MM.1S (cell line): ENCODE data around the gene KIAA0825.

Source experiments
- DNase-seq: peaks from one replicate; pipeline ENCODE4 v3.0.0-alpha.2; 2015
- H2AFZ ChIP-seq: fragments of 300-600 bp; sonication (generic); 2 replicates; pipeline ENCODE4 v1.6.0; 2016; ENCODE audit warnings: antibody characterized with exemption, low read length
- H3F3A ChIP-seq: fragments of 300-600 bp; sonication (generic); 2 replicates; pipeline ENCODE4 v1.6.1; 2016; ENCODE audit warnings: mild to moderate bottlenecking, antibody characterized with exemption, low read length, moderate library complexity, mixed read lengths; ENCODE audit not compliant: insufficient read depth
- H3K27ac ChIP-seq: fragments of 300-600 bp; sonication (generic); 2 replicates; pipeline ENCODE4 v1.5.1; 2016; ENCODE audit warnings: mild to moderate bottlenecking, low read length
- H3K27me3 ChIP-seq: fragments of 300-600 bp; sonication (generic); replicated peaks from 2 replicates; pipeline ENCODE4 v1.6.0; 2016; ENCODE audit warnings: low read length; ENCODE audit not compliant: insufficient read depth
- H3K36me3 ChIP-seq: fragments of 300-600 bp; sonication (generic); replicated peaks from 2 replicates; pipeline ENCODE4 v1.6.1; 2016; ENCODE audit warnings: mild to moderate bottlenecking, low read length, mixed read lengths; ENCODE audit not compliant: insufficient read depth
- H3K4me1 ChIP-seq: fragments of 300-600 bp; sonication (generic); 2 replicates; pipeline ENCODE4 v1.6.1; 2016; ENCODE audit warnings: low read length, mixed read lengths
- H3K4me2 ChIP-seq: fragments of 300-600 bp; sonication (generic); 2 replicates; pipeline ENCODE4 v1.6.0; 2016; ENCODE audit warnings: low read depth, low read length
- H3K4me3 ChIP-seq: fragments of 300-600 bp; sonication (generic); 2 replicates; pipeline ENCODE4 v1.5.1; 2016; ENCODE audit warnings: low read length, mixed read lengths
- H3K79me2 ChIP-seq: fragments of 300-600 bp; sonication (generic); 2 replicates; pipeline ENCODE4 v1.6.1; 2016; ENCODE audit warnings: mixed run types, low read length, mixed read lengths
- H3K9ac ChIP-seq: fragments of 300-600 bp; sonication (generic); 2 replicates; pipeline ENCODE4 v1.6.1; 2016; ENCODE audit warnings: low read length, mixed read lengths
- H3K9me2 ChIP-seq: fragments of 300-600 bp; sonication (generic); replicated peaks from 2 replicates; pipeline ENCODE4 v1.6.1; 2016; ENCODE audit warnings: mild to moderate bottlenecking, low read length, mixed read lengths; ENCODE audit not compliant: insufficient read depth
- H3K9me3 ChIP-seq: fragments of 300-600 bp; sonication (generic); replicated peaks from 2 replicates; pipeline ENCODE4 v1.6.1; 2016; ENCODE audit warnings: mild to moderate bottlenecking, low read length, mixed read lengths; ENCODE audit not compliant: insufficient read depth
- H4K20me1 ChIP-seq: fragments of 300-600 bp; sonication (generic); 2 replicates; pipeline ENCODE4 v1.6.1; 2016; ENCODE audit warnings: mild to moderate bottlenecking, low read length, moderate library complexity, mixed read lengths; ENCODE audit not compliant: insufficient read depth
- EZH2 ChIP-seq: fragments of 300-600 bp; sonication (generic); optimal IDR thresholded peaks from 2 replicates; pipeline ENCODE3; 2017; ENCODE audit warnings: low read depth, mild to moderate bottlenecking, antibody characterized with exemption, low read length, mixed read lengths
- EZH2phosphoT487 ChIP-seq: fragments of 300-600 bp; sonication (generic); IDR thresholded peaks from 2 replicates; pipeline ENCODE4 v1.6.1; 2018; ENCODE audit warnings: antibody characterized with exemption, low read length
- TF ChIP-seq, protein P1 (sequence below): fragments of 300-600 bp; sonication (generic); IDR thresholded peaks from 2 replicates; pipeline ENCODE4 v1.5.1; 2016; ENCODE audit warnings: antibody characterized with exemption, low read length, mixed read lengths

The KIAA0825 gene

DNA sequence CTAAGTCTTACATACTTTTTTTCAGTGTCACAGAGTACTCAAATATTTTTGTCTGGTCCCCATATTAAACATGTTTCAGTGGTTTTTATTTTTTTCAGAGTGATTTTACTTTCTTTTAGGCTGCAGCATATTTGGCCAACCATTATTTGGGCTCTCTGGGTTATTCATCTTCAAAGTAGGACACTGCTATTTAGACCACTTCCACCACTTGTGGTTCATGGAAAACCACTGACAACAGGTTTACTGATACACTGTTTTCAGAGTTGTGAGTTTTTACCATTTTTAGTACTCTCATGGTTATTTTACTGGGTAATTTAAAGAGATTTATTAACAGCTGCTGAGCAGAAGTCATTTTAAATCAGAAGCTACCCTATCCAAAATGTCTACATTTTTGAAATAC is 437.6 kb downstream of the KIAA0825 start:
- H3K4me1 ChIP-seq, result no peaks in the 10 kb centered on the region
- no peaks in the 10 kb centered on the region for H3K79me2 ChIP-seq
- H3K9me2 ChIP-seq, result no peaks in the 10 kb centered on the region
- H3F3A ChIP-seq, result no peaks in the 10 kb centered on the region
- no peaks in the 10 kb centered on the region for H4K20me1 ChIP-seq
- H3K9ac ChIP-seq, result no peak overlapping the region
- no peak for DNase-seq
- H3K9me3 ChIP-seq, result no peaks in the 10 kb centered on the region
- no peak overlapping the region for H3K4me2 ChIP-seq
- no peaks in the 10 kb centered on the region for H3K36me3 ChIP-seq
- no peak overlapping the region for H3K4me3 ChIP-seq
- no peak overlapping the region for H2AFZ ChIP-seq
- no peaks in the 10 kb centered on the region for H3K27me3 ChIP-seq
- TF ChIP-seq EZH2phosphoT487 (no peak), EZH2 (no peak)
- TF ChIP-seq, protein P1, sequence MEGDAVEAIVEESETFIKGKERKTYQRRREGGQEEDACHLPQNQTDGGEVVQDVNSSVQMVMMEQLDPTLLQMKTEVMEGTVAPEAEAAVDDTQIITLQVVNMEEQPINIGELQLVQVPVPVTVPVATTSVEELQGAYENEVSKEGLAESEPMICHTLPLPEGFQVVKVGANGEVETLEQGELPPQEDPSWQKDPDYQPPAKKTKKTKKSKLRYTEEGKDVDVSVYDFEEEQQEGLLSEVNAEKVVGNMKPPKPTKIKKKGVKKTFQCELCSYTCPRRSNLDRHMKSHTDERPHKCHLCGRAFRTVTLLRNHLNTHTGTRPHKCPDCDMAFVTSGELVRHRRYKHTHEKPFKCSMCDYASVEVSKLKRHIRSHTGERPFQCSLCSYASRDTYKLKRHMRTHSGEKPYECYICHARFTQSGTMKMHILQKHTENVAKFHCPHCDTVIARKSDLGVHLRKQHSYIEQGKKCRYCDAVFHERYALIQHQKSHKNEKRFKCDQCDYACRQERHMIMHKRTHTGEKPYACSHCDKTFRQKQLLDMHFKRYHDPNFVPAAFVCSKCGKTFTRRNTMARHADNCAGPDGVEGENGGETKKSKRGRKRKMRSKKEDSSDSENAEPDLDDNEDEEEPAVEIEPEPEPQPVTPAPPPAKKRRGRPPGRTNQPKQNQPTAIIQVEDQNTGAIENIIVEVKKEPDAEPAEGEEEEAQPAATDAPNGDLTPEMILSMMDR, result no peak
- H3K27ac ChIP-seq, result no peak overlapping the region

- no peak for DNase-seq
- H3K9me2 ChIP-seq, result no peaks in the 10 kb centered on the region
- no peak overlapping the region for H3K4me2 ChIP-seq
- H3F3A ChIP-seq, result no peaks in the 10 kb centered on the region
- H2AFZ ChIP-seq, result no peak overlapping the region
- no peak overlapping the region for H3K9ac ChIP-seq
- no peaks in the 10 kb centered on the region for H4K20me1 ChIP-seq
- no peak overlapping the region for H3K4me3 ChIP-seq
- peaks cover under 1% of the 10 kb centered on the region for H3K4me1 ChIP-seq
- TF ChIP-seq EZH2 (no peak), EZH2phosphoT487 (no peak)
- TF ChIP-seq, protein P1, result no peak
- H3K27ac ChIP-seq, result no peak overlapping the region
- no peaks in the 10 kb centered on the region for H3K36me3 ChIP-seq
- no peaks in the 10 kb centered on the region for H3K9me3 ChIP-seq
- no peaks in the 10 kb centered on the region for H3K79me2 ChIP-seq
- no peaks in the 10 kb centered on the region for H3K27me3 ChIP-seq
Measured at GRCh38 chr5:94175912-94176311, 442.5 kb downstream of the KIAA0825 start.

GRCh38 chr5:94174748-94175411 is 443.5 kb downstream of the KIAA0825 start:
- Histone ChIP-seq H3K79me2 (no peaks in the 10 kb centered on the region), H3K9me3 (no peaks in the 10 kb centered on the region), H3K9ac (no peak overlapping the region), H3K36me3 (no peaks in the 10 kb centered on the region), H3K4me1 (peaks cover 7% of the 10 kb centered on the region), H3K9me2 (no peaks in the 10 kb centered on the region), H3K4me2 (no peak overlapping the region), H2AFZ (no peak overlapping the region), H3K4me3 (no peak overlapping the region), H3F3A (no peaks in the 10 kb centered on the region), H3K27me3 (no peaks in the 10 kb centered on the region), H3K27ac (no peak overlapping the region), H4K20me1 (no peaks in the 10 kb centered on the region)
- no peak for DNase-seq
- TF ChIP-seq EZH2phosphoT487 (no peak), EZH2 (no peak)
- TF ChIP-seq, protein P1, result no peak
